Heart right ventricle (tissue), 16 donors: ENCODE measurements around the gene CMYA5. TPM values are rescaled to one million over a fixed set of nuclear protein-coding genes. Genes with fewer than 3 reads are reported as not detected.

Experiments
- ATAC-seq, 8 donors: fragments of 200-7000 bp; cut with Tn5 transposase; one replicate each; pipeline ENCODE4 v1.9.1; 2020; ENCODE audit warnings: mild to moderate bottlenecking in 8 of 8, moderate library complexity in 8 of 8, moderate number of reproducible peaks in 1 of 8
- DNase-seq, 2 donors: peaks; one replicate each; pipeline ENCODE4 v3.0.0-alpha.2; 2020
- H3K27ac ChIP-seq, 10 donors: fragments of 200-600 bp; sonication (generic) in 2 of 10; one replicate each; pipeline versions ENCODE4 v1.5.0 to v1.8.0; 2020 to 2022; ENCODE audit warnings: mild to moderate bottlenecking in 3 of 10
- H3K27me3 ChIP-seq, 7 donors: fragments of 200-600 bp; one replicate each; pipeline ENCODE4 v1.8.0; 2021 to 2022; ENCODE audit warnings: mild to moderate bottlenecking in 2 of 7
- H3K36me3 ChIP-seq, 9 donors: fragments of 200-600 bp; sonication (generic) in 1 of 9; one replicate each; pipeline versions ENCODE4 v1.5.0 to v1.8.0; 2020 to 2022; ENCODE audit warnings: mild to moderate bottlenecking in 2 of 9
- H3K4me1 ChIP-seq, 9 donors: fragments of 200-600 bp; sonication (generic) in 1 of 9; one replicate each; pipeline versions ENCODE4 v1.5.0 to v1.8.0; 2020 to 2022; ENCODE audit warnings: mild to moderate bottlenecking in 4 of 9
- H3K4me3 ChIP-seq, 10 donors: fragments of 200-600 bp; sonication (generic) in 2 of 10; one replicate each; pipeline versions ENCODE4 v1.5.0 to v1.8.0; 2020 to 2022; ENCODE audit warnings: mild to moderate bottlenecking in 7 of 10, moderate library complexity in 2 of 10
- H3K9me3 ChIP-seq, 11 donors: fragments of 200-600 bp in 10 of 11; sonication (generic) in 2 of 11; one replicate each; pipeline versions ENCODE4 v1.5.0 to v1.8.0; 2013 to 2022; ENCODE audit warnings: mild to moderate bottlenecking in 2 of 11, control low read depth in 1 of 11, moderate library complexity in 1 of 11
- WGBS, 2 donors: extraction: QIAGEN DNeasy Blood & Tissue Kit; methylation state at CpG; one replicate each; pipeline ENCODE4 v1.1.7; 2013; ENCODE audit warnings: inconsistent platforms in 1 of 2; 5-methylcytosine and 5-hydroxymethylcytosine counted together
- intact Hi-C, 10 donors: fragments of 100-400 bp; cut with DNase I; formaldehyde crosslinking; loops; one replicate each; pipeline versions ENCODE4 v1.11.1 to v1.14.2; 2022
- polyA plus RNA-seq, 2 donors: library from polyadenylated mRNA; stranded (reverse); fragments of 200-250 nt; gene quantifications; one replicate each; pipeline ENCODE4 v1.2.3, GENCODE V29; 2013
- total RNA-seq, 10 donors: library from RNA; stranded (reverse); fragmentation: NEBNext Ultra II Directional in 3 of 10; extraction: Animal tissue kit (Norgen Biotek cat#: 25700) in 3 of 10; gene quantifications; one replicate each; pipeline versions ENCODE4 v1.2.1 to v1.2.4, GENCODE V29; 2021 to 2023
- TF ChIP-seq, protein P1 (sequence below), 9 donors: fragments of 200-600 bp; sonication (generic) in 2 of 9; IDR thresholded peaks; one replicate each; pipeline versions ENCODE4 v1.5.0 to v1.8.0; 2021 to 2022; ENCODE audit warnings: antibody characterized with exemption in 9 of 9, mild to moderate bottlenecking in 5 of 9, moderate library complexity in 1 of 9
- donor health status: Arrhythmogenic right ventricular cardiomyopathy.
- donor health status: ischemic (EF 13 %, LVEDD 7.1; RV severe dilation, severe dysfunction).
- donor health status: healthy with polysubstance abuse.
- donor health status: DM: no; HTN: yes; CAD: no.
- donor health status: DM: no; HTN: no; CAD: no.
- donor health status: ischemic (EF 25% LVEDD 6.9; RV normal size, moderate dysfunction).
- donor health status: ischemic (EF 25% LVEDD 5.7; RV mildly dilated, moderate dysfunction).
- donor health status: healthy.
- donor health status: DM: yes; HTN: yes; CAD: no.
- donor health status: Ischemic cardiomyopathy.
- donor health status: ischemic (EF 35%, LVEDD 5.7; RV mildly dilated, moderate dysfunction).
- donor health status: nonischemic (EF 11% LVEDD 7.7; RV severe dilation, severe dysfunction).
- donor health status: DM: yes; HTN: yes; CAD: no.
- donor health status: PGD.
- donor health status: ischemic (EF 29% LVEDD 5.4; RV normal size, mild dysfunction).
- donor health status: nonischemic (EF 23%, LVEDD 6.1; RV moderate dilation, normal function).

The CMYA5 gene
- total and polyA plus RNA-seq, 12 donors: 202 to 1,721 (median 979) TPM

- Histone ChIP-seq H3K4me1 (peaks cover 0 to 40% (median 8%) of the 10 kb centered on the region in 9 donors), H3K27ac (peak overlapping the region in 2 of 10 donors; percentile 50 to 67), H3K36me3 (no peaks in the 10 kb centered on the region), H3K27me3 (no peaks in the 10 kb centered on the region), H3K9me3 (no peaks in the 10 kb centered on the region), H3K4me3 (no peak overlapping the region)
- ATAC-seq (no peak), DNase-seq (no peak)
- TF ChIP-seq, protein P1, sequence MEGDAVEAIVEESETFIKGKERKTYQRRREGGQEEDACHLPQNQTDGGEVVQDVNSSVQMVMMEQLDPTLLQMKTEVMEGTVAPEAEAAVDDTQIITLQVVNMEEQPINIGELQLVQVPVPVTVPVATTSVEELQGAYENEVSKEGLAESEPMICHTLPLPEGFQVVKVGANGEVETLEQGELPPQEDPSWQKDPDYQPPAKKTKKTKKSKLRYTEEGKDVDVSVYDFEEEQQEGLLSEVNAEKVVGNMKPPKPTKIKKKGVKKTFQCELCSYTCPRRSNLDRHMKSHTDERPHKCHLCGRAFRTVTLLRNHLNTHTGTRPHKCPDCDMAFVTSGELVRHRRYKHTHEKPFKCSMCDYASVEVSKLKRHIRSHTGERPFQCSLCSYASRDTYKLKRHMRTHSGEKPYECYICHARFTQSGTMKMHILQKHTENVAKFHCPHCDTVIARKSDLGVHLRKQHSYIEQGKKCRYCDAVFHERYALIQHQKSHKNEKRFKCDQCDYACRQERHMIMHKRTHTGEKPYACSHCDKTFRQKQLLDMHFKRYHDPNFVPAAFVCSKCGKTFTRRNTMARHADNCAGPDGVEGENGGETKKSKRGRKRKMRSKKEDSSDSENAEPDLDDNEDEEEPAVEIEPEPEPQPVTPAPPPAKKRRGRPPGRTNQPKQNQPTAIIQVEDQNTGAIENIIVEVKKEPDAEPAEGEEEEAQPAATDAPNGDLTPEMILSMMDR (IDR thresholded peaks at IDR 0.05): no peak
- intact Hi-C loops: no loop called here
- 85 to 86% methylated on average over 15 of the region's 15 CpGs for WGBS, 2 donors
Measured at GRCh38 chr5:79843450-79844388, 154.1 kb downstream of the CMYA5 start.

- Histone ChIP-seq H3K36me3 (no peaks in the 10 kb centered on the region), H3K4me1 (peaks cover 0 to 40% (median 8%) of the 10 kb centered on the region in 9 donors), H3K9me3 (no peaks in the 10 kb centered on the region), H3K4me3 (no peak overlapping the region), H3K27ac (peak overlapping the region in 2 of 10 donors; percentile 50 to 67), H3K27me3 (no peaks in the 10 kb centered on the region)
- 95 to 100% methylated on average over 1 of the region's 1 CpG for WGBS, 2 donors
- intact Hi-C loops: no loop called here
- DNase-seq (no peak), ATAC-seq (no peak)
- TF ChIP-seq, protein P1 (IDR thresholded peaks at IDR 0.05): no peak
Measured at GRCh38 chr5:79844571-79844970, 154.9 kb downstream of the CMYA5 start.

- Histone ChIP-seq H3K27me3 (no peaks in the 10 kb centered on the region), H3K36me3 (no peaks in the 10 kb centered on the region), H3K27ac (peak overlapping the region in 5 of 10 donors; percentile 3 to 67 (median 43)), H3K9me3 (no peaks in the 10 kb centered on the region), H3K4me3 (no peak overlapping the region), H3K4me1 (peaks cover 0 to 32% (median 8%) of the 10 kb centered on the region in 9 donors)
- 72 to 79% methylated on average over 7 of the region's 7 CpGs for WGBS, 2 donors
- intact Hi-C loops: no loop called here
- DNase-seq: no peak
- ATAC-seq: peak; percentile 29 to 60 (median 48)
- TF ChIP-seq, protein P1 (IDR thresholded peaks at IDR 0.05): no peak
Measured at GRCh38 chr5:79845448-79846197, 156.0 kb downstream of the CMYA5 start.

DNA sequence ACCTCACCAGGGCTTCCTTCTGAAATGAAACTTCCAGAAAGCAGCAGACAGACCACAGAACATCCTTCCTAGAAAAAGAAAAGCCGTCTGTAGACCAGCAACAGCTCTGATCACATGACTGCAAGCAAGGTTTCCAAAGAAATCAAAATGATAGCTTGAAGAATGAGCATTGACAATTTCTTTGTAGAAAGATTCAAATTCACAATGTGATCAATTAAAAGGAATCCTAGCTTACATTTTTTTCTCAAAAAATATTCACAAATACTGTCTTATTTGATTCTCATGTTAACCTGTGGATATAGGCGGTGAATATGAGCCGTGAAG, 156.5 kb downstream of the CMYA5 start:
- WGBS, 2 donors: 81 to 87% methylated on average over 3 of the region's 3 CpGs
- no peaks in the 10 kb centered on the region for H3K9me3 ChIP-seq
- ATAC-seq (peak in 5 of 8 donors; percentile 16 to 61 (median 44)), DNase-seq (no peak)
- intact Hi-C loops: no loop called here
- TF ChIP-seq, protein P1 (IDR thresholded peaks at IDR 0.05): no peak
- H3K4me3 ChIP-seq: no peak overlapping the region
- no peaks in the 10 kb centered on the region for H3K36me3 ChIP-seq
- peak overlapping the region in 5 of 10 donors; percentile 23 to 56 (median 50) for H3K27ac ChIP-seq
- H3K4me1 ChIP-seq: peaks cover 0 to 32% (median 8%) of the 10 kb centered on the region in 9 donors
- no peaks in the 10 kb centered on the region for H3K27me3 ChIP-seq
